HL-60/S4 (cell line): ENCODE data around the gene GCSAM.

ENCODE experiments used
- in situ Hi-C: fragments of 300-500 bp; cut with MboI; formaldehyde crosslinking; loops from 2 replicates; pipeline ENCODE4 v1.14.3; 2022; ENCODE audit warnings: low sequenced_read_pairs

Gene GCSAM

GRCh38 chr3:112132975-112133448 is at the start of gene GCSAM:
Gene GCSAM, minus strand, starts transcription at chr3:112133248. Its CDS starts 128 bp downstream, at chr3:112133120.
- in situ Hi-C loops = no loop called here

- in situ Hi-C loops = no loop called here
Measured at GRCh38 chr3:112175646-112176045, 42.6 kb upstream of the GCSAM start.

GRCh38 chr3:112175037-112175436 is 42.0 kb upstream of the GCSAM start:
- in situ Hi-C loops = no loop called here

- in situ Hi-C loops = no loop called here
Measured at GRCh38 chr3:112171144-112171543, 38.1 kb upstream of the GCSAM start.

- in situ Hi-C loops = no loop called here
Measured at GRCh38 chr3:112170046-112170445, 37.0 kb upstream of the GCSAM start.

GRCh38 chr3:112167758-112168157 is 34.7 kb upstream of the GCSAM start:
- in situ Hi-C loops = no loop called here

GRCh38 chr3:112149136-112149535 is 16.1 kb upstream of the GCSAM start:
- in situ Hi-C loops = no loop called here

- in situ Hi-C loops = no loop called here
Measured at GRCh38 chr3:112143689-112144088, 10.6 kb upstream of the GCSAM start.

GRCh38 chr3:112143251-112143650 is 10.2 kb upstream of the GCSAM start:
- in situ Hi-C loops = no loop called here

GRCh38 chr3:112141293-112141692 is 8.2 kb upstream of the GCSAM start:
- in situ Hi-C loops = no loop called here

GRCh38 chr3:112140584-112140983 is 7.5 kb upstream of the GCSAM start:
- in situ Hi-C loops = no loop called here

GRCh38 chr3:112138219-112138969 is 5.3 kb upstream of the GCSAM start:
- in situ Hi-C loops = no loop called here

- in situ Hi-C loops = no loop called here
Measured at GRCh38 chr3:112137781-112138180, 4.7 kb upstream of the GCSAM start.

- in situ Hi-C loops = no loop called here
Measured at GRCh38 chr3:112136959-112137693, 4.1 kb upstream of the GCSAM start.

- in situ Hi-C loops = no loop called here
Measured at GRCh38 chr3:112136046-112136445, 3.0 kb upstream of the GCSAM start.

- in situ Hi-C loops = no loop called here
Measured at GRCh38 chr3:112134335-112135124, 1.5 kb upstream of the GCSAM start.

GRCh38 chr3:112133626-112134334 is 732 bp upstream of the GCSAM start:
- in situ Hi-C loops = no loop called here

- in situ Hi-C loops = no loop called here
Measured at GRCh38 chr3:112132554-112132953, 494 bp downstream of the GCSAM start.

GRCh38 chr3:112132088-112132487 is 960 bp downstream of the GCSAM start:
- in situ Hi-C loops = no loop called here

GRCh38 chr3:112131111-112131510 is 1.9 kb downstream of the GCSAM start:
- in situ Hi-C loops = no loop called here

- in situ Hi-C loops = no loop called here
Measured at GRCh38 chr3:112130638-112130993, 2.4 kb downstream of the GCSAM start.
